Coronary artery (tissue), 2 donors: ENCODE measurements around the gene FRMD5.
"Not testable (repeated sequence)": the region's sequence is repeated elsewhere in the genome, so short reads cannot be mapped to it uniquely, and the experiment has no call there.

Source experiments
- DNase-seq: peaks from one replicate; pipeline ENCODE4 v3.0.0-alpha.2; 2017; ENCODE audit warnings: low spot score
- H3K27ac ChIP-seq, 2 donors: fragments of 200-600 bp; sonication (generic); one replicate each; pipeline ENCODE4 v1.5.1; 2016 to 2019
- H3K4me3 ChIP-seq: fragments of 200-600 bp; sonication (generic); 2 replicates; pipeline ENCODE4 v1.5.1; 2016; ENCODE audit warnings: mild to moderate bottlenecking, moderate library complexity
- TF ChIP-seq, protein P1 (sequence below): fragments of 200-600 bp; sonication (generic); IDR thresholded peaks from one replicate; pipeline ENCODE4 v1.5.1; 2019; ENCODE audit warnings: antibody characterized with exemption

FRMD5 gene

DNA sequence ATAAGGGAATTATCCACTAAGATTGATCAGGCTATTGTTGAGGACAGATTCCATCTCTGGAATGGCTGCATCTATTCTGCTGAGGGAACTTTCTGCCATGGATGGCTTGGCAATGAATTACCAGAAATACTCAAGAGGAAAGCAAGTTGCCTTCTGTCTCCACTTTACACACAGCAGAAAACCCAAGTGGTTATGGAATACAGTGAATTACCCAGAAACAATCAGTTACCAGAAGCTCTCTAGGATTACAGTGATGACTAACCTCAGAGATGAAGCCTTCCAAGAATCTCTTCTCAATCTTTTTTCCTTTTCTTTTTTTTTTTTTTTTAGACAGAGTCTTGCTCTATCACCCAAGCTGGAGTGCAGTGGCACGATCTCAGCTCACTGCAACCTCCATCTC lies 185.0 kb downstream of the FRMD5 start:
- H3K27ac ChIP-seq: no peak overlapping the region
- H3K4me3 ChIP-seq: no peak overlapping the region
- TF ChIP-seq, protein P1, sequence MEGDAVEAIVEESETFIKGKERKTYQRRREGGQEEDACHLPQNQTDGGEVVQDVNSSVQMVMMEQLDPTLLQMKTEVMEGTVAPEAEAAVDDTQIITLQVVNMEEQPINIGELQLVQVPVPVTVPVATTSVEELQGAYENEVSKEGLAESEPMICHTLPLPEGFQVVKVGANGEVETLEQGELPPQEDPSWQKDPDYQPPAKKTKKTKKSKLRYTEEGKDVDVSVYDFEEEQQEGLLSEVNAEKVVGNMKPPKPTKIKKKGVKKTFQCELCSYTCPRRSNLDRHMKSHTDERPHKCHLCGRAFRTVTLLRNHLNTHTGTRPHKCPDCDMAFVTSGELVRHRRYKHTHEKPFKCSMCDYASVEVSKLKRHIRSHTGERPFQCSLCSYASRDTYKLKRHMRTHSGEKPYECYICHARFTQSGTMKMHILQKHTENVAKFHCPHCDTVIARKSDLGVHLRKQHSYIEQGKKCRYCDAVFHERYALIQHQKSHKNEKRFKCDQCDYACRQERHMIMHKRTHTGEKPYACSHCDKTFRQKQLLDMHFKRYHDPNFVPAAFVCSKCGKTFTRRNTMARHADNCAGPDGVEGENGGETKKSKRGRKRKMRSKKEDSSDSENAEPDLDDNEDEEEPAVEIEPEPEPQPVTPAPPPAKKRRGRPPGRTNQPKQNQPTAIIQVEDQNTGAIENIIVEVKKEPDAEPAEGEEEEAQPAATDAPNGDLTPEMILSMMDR: no peak
- DNase-seq: no peak

DNA sequence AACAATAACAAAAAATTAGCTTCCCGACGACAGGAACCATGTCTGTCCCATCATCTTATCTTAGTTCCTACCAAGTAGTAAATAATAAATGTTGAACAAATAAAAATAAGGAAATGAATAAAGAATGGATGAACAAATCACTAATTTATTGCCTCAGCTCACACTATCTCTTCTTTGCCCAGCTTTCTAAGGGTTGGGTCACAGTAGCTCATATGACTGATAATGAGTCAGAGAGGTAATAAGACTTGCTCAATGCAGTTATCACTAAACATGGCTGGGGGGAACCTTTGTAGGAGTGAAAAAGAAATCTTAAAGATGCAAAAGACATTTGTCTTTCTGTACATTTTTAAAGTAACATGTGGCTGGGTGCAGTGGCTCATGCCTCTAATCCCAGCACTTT lies 186.0 kb downstream of the FRMD5 start:
- H3K4me3 ChIP-seq: no peak overlapping the region
- TF ChIP-seq, protein P1: no peak
- no peak overlapping the region for H3K27ac ChIP-seq
- no peak for DNase-seq

DNA sequence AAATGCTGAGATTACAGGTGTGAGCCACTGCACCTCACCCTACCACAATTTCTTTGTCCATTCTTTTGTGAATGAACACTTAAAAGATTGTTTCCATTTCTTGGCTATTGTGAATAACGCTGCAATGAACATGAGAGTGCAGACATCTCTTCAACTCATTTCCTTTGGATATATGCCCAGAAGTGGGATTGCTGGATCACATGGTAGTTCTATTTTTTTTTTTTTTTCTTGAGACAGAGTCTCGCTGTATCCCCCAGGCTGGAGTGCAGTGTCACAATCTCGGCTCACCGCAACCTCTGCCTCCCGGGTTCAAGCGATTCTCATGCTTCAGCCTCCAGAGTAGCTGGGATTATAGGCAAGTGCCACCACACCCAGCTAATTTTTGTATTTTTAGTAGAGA lies 194.8 kb downstream of the FRMD5 start:
- H3K4me3 ChIP-seq: not testable (repeated sequence)

DNA sequence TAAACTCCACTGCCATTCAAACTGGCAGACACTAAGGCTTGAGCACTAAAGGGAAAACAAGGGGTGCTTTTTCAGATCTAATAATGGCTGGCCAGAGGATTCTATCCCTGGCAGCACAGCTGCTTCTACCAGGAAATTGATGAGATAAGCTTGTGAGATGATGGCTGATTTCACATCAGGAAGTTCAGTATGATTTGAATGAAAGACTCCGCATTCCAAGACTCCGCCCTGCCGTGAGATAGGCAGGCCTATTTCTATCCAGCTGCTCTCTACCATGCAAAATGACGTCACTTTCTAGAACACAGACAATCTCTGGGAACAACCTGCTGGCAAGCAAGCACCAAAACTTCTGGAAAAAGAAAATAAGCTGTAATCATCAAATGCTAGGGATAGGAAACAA lies 196.5 kb downstream of the FRMD5 start:
- H3K27ac ChIP-seq: peak overlapping the region in 1 of 2 donors; percentile 9

More for the DNA sequence above, 194.8 kb downstream of the FRMD5 start:
- DNase-seq, H3K27ac ChIP-seq: not testable (repeated sequence)

DNA sequence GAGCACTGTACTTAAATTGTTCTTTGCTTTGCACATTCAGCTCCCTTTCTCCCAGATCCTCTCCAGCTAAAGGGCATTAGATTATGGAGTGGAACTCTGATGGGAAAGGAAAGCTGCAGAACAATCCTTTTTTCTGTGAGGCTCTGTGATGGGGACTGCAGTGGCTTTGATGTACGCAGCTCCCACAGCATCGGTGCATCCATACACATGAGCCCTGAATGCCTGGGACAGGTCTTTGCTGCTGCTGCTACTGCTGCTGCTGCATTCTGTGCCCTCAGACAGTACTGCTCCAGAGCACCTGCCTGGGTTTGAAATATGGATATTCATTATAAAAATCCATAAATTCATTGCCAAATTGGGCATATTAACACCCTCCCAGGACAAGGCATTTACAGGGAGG lies 203.9 kb downstream of the FRMD5 start:
- DNase-seq: no peak
- TF ChIP-seq, protein P1: no peak
- Histone ChIP-seq H3K27ac (no peak overlapping the region), H3K4me3 (no peak overlapping the region)

More for the DNA sequence above, 196.5 kb downstream of the FRMD5 start:
- H3K4me3 ChIP-seq: peak overlapping the region; percentile 31
- DNase-seq: no peak
- TF ChIP-seq, protein P1: no peak

DNA sequence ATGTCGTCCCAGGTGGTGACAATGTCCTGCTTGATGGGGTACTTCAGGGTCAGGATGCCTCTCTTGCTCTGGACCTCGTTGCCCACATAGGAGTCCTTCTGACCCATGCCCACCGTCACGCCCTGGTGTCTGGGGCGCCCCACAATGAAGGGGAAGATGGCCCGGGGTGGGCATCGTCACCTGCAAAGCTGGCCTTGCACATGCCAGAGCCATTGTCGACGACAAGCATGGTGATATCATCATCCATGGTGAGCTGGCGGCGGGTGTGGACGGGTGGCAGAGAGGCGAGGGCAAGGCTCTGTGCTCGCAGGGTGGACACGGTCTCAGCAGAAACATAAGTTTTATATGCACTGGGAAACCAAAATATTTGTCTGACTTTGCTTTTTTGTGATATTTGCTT lies 205.1 kb downstream of the FRMD5 start:
- Histone ChIP-seq H3K4me3 (no peak overlapping the region), H3K27ac (no peak overlapping the region)
- no peak for DNase-seq
- TF ChIP-seq, protein P1: no peak

DNA sequence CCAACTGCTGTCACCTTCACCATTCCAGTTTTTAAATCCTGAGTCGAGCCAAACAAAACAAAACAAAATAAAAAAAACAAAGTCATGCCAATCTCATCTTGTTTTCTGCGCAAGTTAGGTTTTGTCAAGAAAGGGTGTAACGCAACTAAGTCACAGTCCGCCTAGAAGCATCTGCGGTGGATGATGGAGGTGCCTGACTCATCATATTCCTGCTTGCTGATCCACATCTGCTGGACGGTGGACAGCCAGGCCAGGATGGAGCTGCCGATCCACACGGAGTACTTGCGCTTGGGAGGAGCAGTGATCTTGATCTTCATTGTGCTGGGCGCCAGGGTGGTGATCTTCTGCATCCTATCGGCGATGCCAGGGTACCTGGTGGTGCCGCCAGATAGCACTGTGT lies 206.2 kb downstream of the FRMD5 start:
- Histone ChIP-seq H3K27ac (no peak overlapping the region), H3K4me3 (no peak overlapping the region)
- no peak for DNase-seq
- TF ChIP-seq, protein P1: no peak

DNA sequence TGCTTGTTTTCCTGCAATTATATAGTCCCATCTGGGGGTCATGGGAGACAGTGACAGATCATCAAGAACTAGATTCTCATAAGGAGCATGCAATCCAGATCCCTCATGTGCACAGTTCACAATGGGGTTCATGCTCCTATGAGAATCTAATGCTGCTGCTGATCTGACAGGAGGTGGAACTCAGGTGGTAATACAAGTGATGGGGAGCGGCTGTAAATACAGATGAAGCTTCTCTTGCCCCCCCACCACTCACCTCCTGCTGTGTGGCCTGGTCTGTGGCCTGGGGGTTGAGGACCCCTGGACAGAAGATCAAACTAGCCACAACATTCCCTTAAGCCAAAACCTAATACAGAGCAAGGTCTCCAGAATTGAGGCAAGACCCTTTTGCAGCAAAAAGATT lies 207.1 kb downstream of the FRMD5 start:
- DNase-seq: no peak
- H3K27ac ChIP-seq: no peak overlapping the region
- no peak overlapping the region for H3K4me3 ChIP-seq
- TF ChIP-seq, protein P1: no peak
